ENCODE data around the gene LBX1.
"Not testable (repeated sequence)": the region's sequence is repeated elsewhere in the genome, so short reads cannot be mapped to it uniquely, and the experiment has no call there.

The LBX1 gene

DNA sequence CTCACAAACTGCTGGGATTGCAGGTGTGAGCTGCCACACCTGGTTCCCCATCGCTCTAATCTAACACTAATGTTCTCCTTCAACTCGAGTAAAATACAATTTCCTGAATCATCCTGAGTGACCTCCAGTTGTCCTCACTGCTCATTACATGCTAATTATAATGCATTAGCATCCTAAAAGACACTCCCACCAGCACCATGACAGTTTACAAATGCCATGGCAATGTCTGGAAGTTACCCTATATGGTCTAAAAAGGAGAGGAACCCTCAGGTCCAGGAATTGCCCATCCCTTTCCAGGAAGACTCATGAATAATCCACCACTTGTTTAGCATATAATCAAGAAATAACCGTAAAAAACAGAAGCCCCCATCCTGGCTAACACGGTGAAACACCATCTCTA lies 26.6 kb downstream of the LBX1 start:
- not testable (repeated sequence) for DNase-seq (ENCODE audit: low read depth)

DNA sequence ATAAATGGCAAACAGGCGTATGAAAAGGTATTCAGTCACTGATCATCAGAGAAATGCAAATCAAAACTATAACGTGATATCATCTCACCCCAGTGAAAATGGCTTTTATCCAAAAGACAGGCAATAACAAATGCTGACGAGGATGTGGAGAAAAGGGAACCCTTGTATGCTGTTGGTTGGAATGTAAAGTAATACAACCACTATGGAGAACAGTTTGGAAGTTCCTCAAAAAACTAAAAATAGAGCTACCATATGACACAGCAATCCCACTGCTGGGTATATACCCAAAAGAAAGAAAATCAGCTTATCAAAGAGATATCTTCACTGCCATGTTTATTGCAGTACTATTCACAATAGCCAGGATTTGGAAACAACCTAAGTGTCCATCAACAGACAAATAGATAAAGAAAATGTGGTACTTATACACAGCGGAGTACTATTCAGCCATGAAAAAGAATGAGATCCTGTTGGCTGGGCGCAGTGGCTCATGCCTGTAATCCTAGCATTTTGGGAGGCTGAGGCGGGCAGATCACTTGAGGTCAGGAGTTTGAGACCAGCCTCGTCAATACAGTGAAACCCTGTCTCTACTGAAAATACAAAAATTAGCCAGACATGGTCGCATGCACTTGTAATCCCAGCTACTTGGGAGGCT lies 30.8 kb downstream of the LBX1 start:
- not testable (repeated sequence) for DNase-seq (ENCODE audit: low read depth)

DNA sequence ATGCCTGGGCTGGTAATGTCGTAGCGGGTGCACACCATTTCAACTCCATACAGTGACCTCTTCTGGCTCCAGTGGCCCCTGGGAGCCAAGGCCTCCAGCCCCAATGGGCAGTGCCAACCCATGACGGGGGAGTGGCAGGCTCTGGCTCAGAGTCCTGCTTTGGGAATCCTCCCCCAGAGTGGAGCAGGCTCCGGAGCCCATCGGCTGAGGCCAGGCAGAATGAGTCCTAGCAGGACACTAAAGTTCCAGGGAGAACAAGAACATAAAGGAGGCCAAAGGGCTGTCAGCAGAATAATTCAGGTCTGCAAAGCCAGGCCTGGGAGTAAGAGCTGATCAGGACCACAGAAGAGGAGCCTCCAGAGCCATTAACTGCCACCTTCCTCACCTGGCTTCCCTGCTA lies 33.3 kb downstream of the LBX1 start:
- no peak for DNase-seq (ENCODE audit: low read depth)

DNA sequence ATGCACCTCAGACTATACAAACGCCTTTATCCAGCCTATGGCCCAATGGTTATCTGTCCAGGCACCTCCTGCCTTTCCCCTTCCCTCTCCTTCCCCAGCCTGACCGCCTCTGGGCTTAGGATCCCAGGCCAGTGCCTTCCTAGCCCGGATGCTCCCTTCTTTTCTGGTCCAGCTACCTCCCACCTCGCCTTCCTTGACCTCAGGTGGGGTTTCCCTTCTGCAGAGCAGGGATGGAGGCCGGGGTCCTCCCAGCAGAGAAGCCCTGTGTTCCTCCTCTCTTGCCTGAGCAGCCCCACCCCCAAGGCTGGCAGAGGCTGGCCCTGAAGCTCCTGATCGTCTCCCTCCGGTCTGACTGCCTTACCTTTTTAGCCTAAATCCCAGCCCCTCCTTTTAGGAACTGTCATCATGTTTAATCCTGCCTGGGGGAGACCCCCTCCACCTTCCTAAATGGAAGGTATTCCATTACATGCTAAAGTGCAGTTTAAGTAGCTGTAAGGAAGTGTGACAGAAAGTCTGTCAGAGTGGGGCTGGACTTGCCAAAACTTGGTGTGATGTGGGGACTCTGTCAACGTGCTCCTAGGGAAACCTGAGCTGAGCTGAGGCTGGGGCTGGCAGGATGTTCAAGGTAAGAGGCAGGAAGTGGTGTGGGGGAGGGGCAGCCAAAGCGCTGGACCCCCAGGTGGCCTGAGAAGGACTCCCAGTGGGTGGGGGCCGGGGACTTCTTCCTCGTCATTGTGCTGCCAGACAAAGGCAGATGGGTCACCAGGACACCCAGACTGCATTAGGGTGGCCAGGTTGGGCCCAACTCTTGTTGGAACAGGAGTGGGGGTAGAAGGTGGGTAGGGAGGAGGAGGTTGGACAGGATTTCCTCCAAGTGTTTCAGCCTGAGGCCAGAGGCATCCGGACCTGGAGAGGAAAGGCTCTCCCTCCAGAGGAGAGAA lies 39.5 kb downstream of the LBX1 start:
- DNase-seq (ENCODE audit: low read depth) = no peak

DNA sequence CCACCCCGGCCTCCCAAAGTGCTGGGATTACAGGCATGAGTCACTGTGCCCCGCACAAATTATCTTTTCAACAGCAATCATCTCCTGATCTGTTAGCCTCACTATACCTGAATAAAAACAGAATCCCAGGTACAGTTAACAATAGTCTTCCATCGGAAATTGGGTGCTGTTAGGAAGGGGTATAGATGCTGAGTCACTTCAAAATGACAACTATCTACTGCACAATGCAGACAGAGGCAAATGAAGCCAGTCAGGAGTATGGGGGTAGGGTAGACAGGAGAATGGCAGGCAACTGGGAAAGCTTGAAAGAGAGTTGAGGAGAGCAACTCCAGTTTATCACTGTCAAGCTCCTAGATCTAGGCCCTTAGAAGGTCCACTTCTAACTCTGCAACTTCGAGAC lies 40.3 kb downstream of the LBX1 start:
- no peak for DNase-seq (ENCODE audit: low read depth)

DNA sequence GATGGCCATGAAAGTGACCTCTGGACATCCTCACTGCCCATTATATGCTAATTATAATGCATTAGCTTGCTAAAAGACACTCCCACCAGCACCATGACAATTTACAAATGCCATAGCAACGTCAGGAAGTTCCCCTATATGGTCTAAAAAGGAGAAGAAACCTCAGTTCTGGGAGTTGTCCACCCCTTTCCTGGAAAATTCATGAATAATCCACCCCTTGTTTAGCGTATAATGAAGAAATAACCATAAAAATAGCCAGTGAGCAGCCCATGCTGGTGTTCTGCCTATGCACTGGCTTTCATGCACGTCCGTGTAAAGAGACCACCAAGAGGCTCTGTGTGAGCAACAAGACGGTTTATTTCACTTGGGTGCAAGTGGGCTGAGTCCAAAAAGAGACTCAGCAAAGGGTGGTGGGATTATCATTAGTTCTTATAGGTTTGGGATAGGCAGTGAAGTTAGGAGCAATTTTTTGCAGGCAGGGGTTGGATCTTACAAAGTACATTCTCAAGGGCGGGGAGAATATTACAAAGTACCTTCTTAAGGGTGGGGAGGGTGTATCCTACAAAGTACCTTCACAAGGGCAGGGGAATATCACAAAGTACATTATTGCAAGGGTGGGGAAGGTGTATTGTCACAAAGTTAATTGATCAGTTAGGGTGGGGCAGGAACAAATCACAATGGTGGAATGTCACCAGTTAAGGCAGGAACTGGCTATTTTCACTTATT lies 45.6 kb downstream of the LBX1 start:
- no peak for DNase-seq (ENCODE audit: low read depth)

DNA sequence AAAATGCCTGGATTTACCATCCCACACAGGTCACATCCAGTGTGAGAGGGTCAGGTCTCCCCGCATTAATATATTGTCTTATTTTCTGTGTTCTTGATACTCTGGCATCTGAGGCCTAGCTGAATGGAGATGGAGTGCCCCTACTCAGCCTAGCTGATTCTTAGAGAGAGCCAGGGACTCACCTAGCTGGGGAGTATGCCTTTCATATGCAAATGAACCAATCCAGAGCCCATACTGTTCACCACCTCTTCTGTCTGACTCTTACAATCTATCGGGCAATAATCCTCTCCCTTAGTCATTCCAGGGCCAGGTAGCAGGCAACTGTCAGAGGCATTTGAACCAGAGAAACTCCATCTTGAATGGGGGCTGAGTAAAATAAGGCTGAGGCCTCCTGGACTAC lies 46.3 kb downstream of the LBX1 start:
- no peak for DNase-seq (ENCODE audit: low read depth)

Measured in amniotic epithelial cell (primary cell).